Neutrophil (primary cell): ENCODE measurements around the gene TLE1.

ENCODE experiments used
- H3K27ac ChIP-seq: fragments of 200-600 bp; sonication (generic); 2 replicates; pipeline ENCODE4 v1.5.1; 2016; ENCODE audit warnings: mild to moderate bottlenecking, moderate library complexity
- H3K27me3 ChIP-seq: fragments of 200-600 bp; sonication (generic); 2 replicates; pipeline ENCODE4 v1.6.0; 2016; ENCODE audit warnings: mild to moderate bottlenecking
- H3K36me3 ChIP-seq: fragments of 200-600 bp; sonication (generic); 2 replicates; pipeline ENCODE4 v1.5.1; 2017
- H3K4me1 ChIP-seq, 2 experiments: fragments of 200-600 bp in 1 of 2; sonication (generic) in 1 of 2; 1 replicate in 1 of 2; 2 replicates in 1 of 2; pipeline versions ENCODE4 v1.5.1 to v1.6.1; 2013 to 2016; ENCODE audit warnings: low read depth in 1 of 2, low read length in 1 of 2, mild to moderate bottlenecking in 1 of 2, moderate library complexity in 1 of 2; ENCODE audit not compliant: control insufficient read depth in 1 of 2, insufficient read depth in 1 of 2
- H3K4me3 ChIP-seq, 2 experiments: fragments of 200-600 bp in 1 of 2; sonication (generic) in 1 of 2; 1 replicate in 1 of 2; 2 replicates in 1 of 2; pipeline ENCODE4 v1.5.1; 2013 to 2016; ENCODE audit warnings: low read depth in 1 of 2, low read length in 1 of 2, mild to moderate bottlenecking in 1 of 2, moderate library complexity in 1 of 2
- H3K9me3 ChIP-seq: fragments of 200-600 bp; sonication (generic); 2 replicates; pipeline ENCODE4 v1.5.1; 2016
- CTCF ChIP-seq: fragments of 200-600 bp; sonication (generic); IDR thresholded peaks from 2 replicates; pipeline ENCODE4 v1.5.1; 2016; ENCODE audit warnings: antibody characterized with exemption

Gene TLE1

GRCh38 chr9:81720450-81721086, 31.2 kb upstream of the TLE1 start:
- Histone ChIP-seq H3K4me1 (no peaks in the 10 kb centered on the region), H3K27ac (no peak overlapping the region), H3K27me3 (no peaks in the 10 kb centered on the region), H3K4me3 (no peak overlapping the region), H3K36me3 (no peaks in the 10 kb centered on the region), H3K9me3 (no peaks in the 10 kb centered on the region)
- TF ChIP-seq CTCF, result no peak

- Histone ChIP-seq H3K4me3 (no peak overlapping the region), H3K4me1 (no peaks in the 10 kb centered on the region), H3K27me3 (no peaks in the 10 kb centered on the region), H3K27ac (no peak overlapping the region), H3K36me3 (no peaks in the 10 kb centered on the region), H3K9me3 (no peaks in the 10 kb centered on the region)
- TF ChIP-seq CTCF, result no peak
These were observed 30.6 kb upstream of the TLE1 start for GRCh38 chr9:81719972-81720371.

GRCh38 chr9:81718244-81718643, 28.9 kb upstream of the TLE1 start:
- Histone ChIP-seq H3K27ac (no peak overlapping the region), H3K27me3 (no peaks in the 10 kb centered on the region), H3K4me3 (no peak overlapping the region), H3K9me3 (no peaks in the 10 kb centered on the region), H3K4me1 (no peaks in the 10 kb centered on the region), H3K36me3 (no peaks in the 10 kb centered on the region)
- TF ChIP-seq CTCF, result no peak

GRCh38 chr9:81717747-81718077, 28.4 kb upstream of the TLE1 start:
- no peak for TF ChIP-seq CTCF
- Histone ChIP-seq H3K27ac (no peak overlapping the region), H3K4me3 (no peak overlapping the region), H3K27me3 (no peaks in the 10 kb centered on the region), H3K9me3 (no peaks in the 10 kb centered on the region), H3K4me1 (no peaks in the 10 kb centered on the region), H3K36me3 (no peaks in the 10 kb centered on the region)

GRCh38 chr9:81717061-81717746, 27.9 kb upstream of the TLE1 start:
- H3K36me3 ChIP-seq, result no peaks in the 10 kb centered on the region
- no peaks in the 10 kb centered on the region for H3K27me3 ChIP-seq
- H3K9me3 ChIP-seq, result no peaks in the 10 kb centered on the region
- TF ChIP-seq CTCF, result no peak
- no peak overlapping the region for H3K4me3 ChIP-seq
- H3K27ac ChIP-seq, result no peak overlapping the region
- H3K4me1 ChIP-seq, result no peaks in the 10 kb centered on the region
